Lower leg skin (tissue), 4 donors: ENCODE results near the gene PLXDC2. TPM values are rescaled to one million over a fixed set of nuclear protein-coding genes. Genes with fewer than 3 reads are reported as not detected.

Experiments
- DNase-seq, 2 donors: peaks; one replicate each; pipeline ENCODE4 v3.0.0-alpha.2; 2019; ENCODE audit warnings: low spot score in 2 of 2
- H3K4me3 ChIP-seq: fragments of 200-600 bp; sonication (generic); 2 replicates; pipeline ENCODE4 v1.5.1; 2017; ENCODE audit warnings: mild to moderate bottlenecking, low read depth; ENCODE audit not compliant: poor library complexity, severe bottlenecking
- CTCF ChIP-seq, 3 donors: fragments of 450-650 bp; IDR thresholded peaks; one replicate each; pipeline ENCODE4 v1.5.1; 2016; ENCODE audit warnings: antibody characterized with exemption in 3 of 3, mild to moderate bottlenecking in 3 of 3, moderate library complexity in 2 of 3
- POLR2A ChIP-seq, 2 donors: fragments of 450-650 bp; IDR thresholded peaks; one replicate each; pipeline ENCODE4 v1.6.1; 2016 to 2017; ENCODE audit warnings: antibody characterized with exemption in 2 of 2, mild to moderate bottlenecking in 1 of 2, moderate library complexity in 1 of 2
- WGBS, 2 donors: methylation state at CpG; one replicate each; pipeline ENCODE4 v1.1.5; 2018; 5-methylcytosine and 5-hydroxymethylcytosine counted together
- intact Hi-C: fragments of 100-400 bp; cut with DNase I; formaldehyde crosslinking; loops from one replicate; pipeline ENCODE4 v1.15.0; 2023; ENCODE audit warnings: low total_unique reads
- total RNA-seq, 4 donors: library from RNA; depleted of rRNA; stranded (reverse); fragments of >200 nt; gene quantifications; one replicate each; pipeline ENCODE4 v1.1.0, GENCODE V29; 2016

The PLXDC2 gene
- total RNA-seq, 4 donors from 2014 or later, result 75.3 to 113 (median 95.3) TPM

GRCh38 chr10:20257422-20257821 lies 441.2 kb downstream of the PLXDC2 start:
- WGBS, 2 donors, result 52 to 58% methylated on average over 2 of the region's 2 CpGs
- DNase-seq, result no peak
- intact Hi-C loops, result no loop called here
- no peak overlapping the region for H3K4me3 ChIP-seq
- TF ChIP-seq POLR2A (IDR thresholded peaks at IDR 0.05), result no peak
- no peak for TF ChIP-seq CTCF (IDR thresholded peaks at IDR 0.05)

GRCh38 chr10:20265146-20265545 lies 448.9 kb downstream of the PLXDC2 start:
- 90 to 92% methylated on average over 1 of the region's 1 CpG for WGBS, 2 donors
- intact Hi-C loops, result no loop called here
- DNase-seq, result no peak
- no peak overlapping the region for H3K4me3 ChIP-seq
- TF ChIP-seq POLR2A (IDR thresholded peaks at IDR 0.05), result no peak
- TF ChIP-seq CTCF (IDR thresholded peaks at IDR 0.05), result no peak

- intact Hi-C loops, result no loop called here
Measured at GRCh38 chr10:20267734-20268133, 451.5 kb downstream of the PLXDC2 start.

GRCh38 chr10:20271490-20271889 lies 455.3 kb downstream of the PLXDC2 start:
- DNase-seq, result no peak
- WGBS, 2 donors, result 88 to 93% methylated on average over 2 of the region's 2 CpGs
- intact Hi-C loops, result no loop called here
- no peak overlapping the region for H3K4me3 ChIP-seq
- TF ChIP-seq CTCF (IDR thresholded peaks at IDR 0.05), result no peak
- no peak for TF ChIP-seq POLR2A (IDR thresholded peaks at IDR 0.05)

More at GRCh38 chr10:20267734-20268133, 451.5 kb downstream of the PLXDC2 start:
- TF ChIP-seq CTCF (IDR thresholded peaks at IDR 0.05) (no peak), POLR2A (IDR thresholded peaks at IDR 0.05) (no peak)
- no peak for DNase-seq
- no peak overlapping the region for H3K4me3 ChIP-seq

- DNase-seq, result no peak
- no peak overlapping the region for H3K4me3 ChIP-seq
- intact Hi-C loops, result no loop called here
- 71 to 98% methylated on average over 2 of the region's 2 CpGs for WGBS, 2 donors
- TF ChIP-seq CTCF (IDR thresholded peaks at IDR 0.05) (no peak), POLR2A (IDR thresholded peaks at IDR 0.05) (no peak)
Measured at GRCh38 chr10:20272608-20273007, 456.4 kb downstream of the PLXDC2 start.

GRCh38 chr10:20274571-20274970 lies 458.3 kb downstream of the PLXDC2 start:
- 61 to 66% methylated on average over 3 of the region's 3 CpGs for WGBS, 2 donors
- no peak overlapping the region for H3K4me3 ChIP-seq
- TF ChIP-seq POLR2A (IDR thresholded peaks at IDR 0.05) (no peak), CTCF (IDR thresholded peaks at IDR 0.05) (no peak)
- no peak for DNase-seq
- intact Hi-C loops, result no loop called here
